ENCODE measurements around the gene TGFB1I1.

GRCh38 chr16:31451681-31452351 lies 20.1 kb upstream of the TGFB1I1 start:
- TF ChIP-seq CTCF (IDR thresholded peaks at IDR 0.05) (peak in 2 of 3 donors; percentile 36 to 53), POLR2A (IDR thresholded peaks at IDR 0.05) (no peak), POLR2AphosphoS5 (IDR thresholded peaks at IDR 0.05) (no peak)

Data from breast epithelium (tissue), 3 donors.